Thoracic aorta (tissue), 2 donors: ENCODE data around the gene FRMD3. TPM values are rescaled to one million over a fixed set of nuclear protein-coding genes. Genes with fewer than 3 reads are reported as not detected.

ENCODE experiments used
- ATAC-seq: fragments of 150-250 bp; one replicate; pipeline ENCODE4 v1.8.0; 2017; ENCODE audit warnings: low read depth; ENCODE audit not compliant: insufficient number of reproducible peaks, low FRiP score
- DNase-seq: peaks from one replicate; pipeline ENCODE4 v3.0.0-alpha.2; 2020; ENCODE audit warnings: low spot score
- H3K27ac ChIP-seq, 2 donors: fragments of 200-600 bp; sonication (generic); 1 replicate in 1 of 2; 2 replicates in 1 of 2; pipeline ENCODE4 v1.5.1; 2016; ENCODE audit warnings: mild to moderate bottlenecking in 2 of 2, moderate library complexity in 2 of 2
- H3K27me3 ChIP-seq: fragments of 200-600 bp; sonication (generic); replicated peaks from 2 replicates; pipeline ENCODE4 v1.6.0; 2016; ENCODE audit warnings: mild to moderate bottlenecking; ENCODE audit not compliant: insufficient read depth
- H3K36me3 ChIP-seq: fragments of 200-600 bp; sonication (generic); one replicate; pipeline ENCODE4 v1.5.1; 2016
- H3K4me1 ChIP-seq, 2 donors: fragments of 200-600 bp; sonication (generic); 1 replicate in 1 of 2; 2 replicates in 1 of 2; pipeline versions ENCODE4 v1.5.1 to v1.6.0; 2016; ENCODE audit warnings: low read depth in 2 of 2, mild to moderate bottlenecking in 1 of 2; ENCODE audit not compliant: control insufficient read depth in 1 of 2
- H3K4me3 ChIP-seq: fragments of 200-600 bp; sonication (generic); 2 replicates; pipeline ENCODE4 v1.5.1; 2016; ENCODE audit warnings: mild to moderate bottlenecking
- H3K9me3 ChIP-seq: fragments of 200-600 bp; sonication (generic); 2 replicates; pipeline ENCODE4 v1.5.1; 2016
- total RNA-seq, 2 donors: library from RNA; depleted of rRNA; stranded (reverse); fragments of >200 nt; gene quantifications; one replicate each; pipeline versions ENCODE4 v1.1.0 to v1.2.3, GENCODE V29; 2016
- TF ChIP-seq, protein P1 (sequence below): fragments of 200-600 bp; sonication (generic); IDR thresholded peaks from one replicate; pipeline ENCODE4 v1.5.1; 2019; ENCODE audit warnings: antibody characterized with exemption

The FRMD3 gene
- total RNA-seq, 2 donors from 2014 or later, result 5.2 to 6.2 TPM

DNA sequence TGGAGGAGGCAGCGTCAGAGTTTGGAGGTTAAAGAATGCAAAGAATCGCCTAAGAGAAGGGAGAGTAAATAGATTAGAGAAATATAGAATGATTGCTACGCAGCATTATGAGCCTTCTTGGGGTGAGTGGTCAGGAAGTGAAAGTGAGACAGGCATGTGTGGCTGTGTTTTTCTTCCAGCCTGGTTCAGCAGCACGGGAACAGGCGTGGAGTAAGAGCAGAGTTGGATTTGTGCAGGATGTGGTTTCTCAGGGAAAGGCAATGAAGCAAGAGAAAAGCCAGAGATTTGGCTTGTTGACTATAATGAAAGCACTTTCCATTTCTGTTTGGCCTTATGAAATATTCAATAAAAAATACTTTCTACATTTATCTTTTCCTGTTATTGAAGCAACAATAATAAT is 34.3 kb upstream of the FRMD3 start:
- DNase-seq, result no peak
- peaks cover 7 to 14% of the 10 kb centered on the region in 2 donors for H3K4me1 ChIP-seq
- no peak for ATAC-seq
- TF ChIP-seq, protein P1, sequence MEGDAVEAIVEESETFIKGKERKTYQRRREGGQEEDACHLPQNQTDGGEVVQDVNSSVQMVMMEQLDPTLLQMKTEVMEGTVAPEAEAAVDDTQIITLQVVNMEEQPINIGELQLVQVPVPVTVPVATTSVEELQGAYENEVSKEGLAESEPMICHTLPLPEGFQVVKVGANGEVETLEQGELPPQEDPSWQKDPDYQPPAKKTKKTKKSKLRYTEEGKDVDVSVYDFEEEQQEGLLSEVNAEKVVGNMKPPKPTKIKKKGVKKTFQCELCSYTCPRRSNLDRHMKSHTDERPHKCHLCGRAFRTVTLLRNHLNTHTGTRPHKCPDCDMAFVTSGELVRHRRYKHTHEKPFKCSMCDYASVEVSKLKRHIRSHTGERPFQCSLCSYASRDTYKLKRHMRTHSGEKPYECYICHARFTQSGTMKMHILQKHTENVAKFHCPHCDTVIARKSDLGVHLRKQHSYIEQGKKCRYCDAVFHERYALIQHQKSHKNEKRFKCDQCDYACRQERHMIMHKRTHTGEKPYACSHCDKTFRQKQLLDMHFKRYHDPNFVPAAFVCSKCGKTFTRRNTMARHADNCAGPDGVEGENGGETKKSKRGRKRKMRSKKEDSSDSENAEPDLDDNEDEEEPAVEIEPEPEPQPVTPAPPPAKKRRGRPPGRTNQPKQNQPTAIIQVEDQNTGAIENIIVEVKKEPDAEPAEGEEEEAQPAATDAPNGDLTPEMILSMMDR, result no peak
- no peak overlapping the region for H3K4me3 ChIP-seq
- no peak overlapping the region for H3K27ac ChIP-seq
- no peaks in the 10 kb centered on the region for H3K27me3 ChIP-seq
- H3K36me3 ChIP-seq, result no peaks in the 10 kb centered on the region
- no peaks in the 10 kb centered on the region for H3K9me3 ChIP-seq

DNA sequence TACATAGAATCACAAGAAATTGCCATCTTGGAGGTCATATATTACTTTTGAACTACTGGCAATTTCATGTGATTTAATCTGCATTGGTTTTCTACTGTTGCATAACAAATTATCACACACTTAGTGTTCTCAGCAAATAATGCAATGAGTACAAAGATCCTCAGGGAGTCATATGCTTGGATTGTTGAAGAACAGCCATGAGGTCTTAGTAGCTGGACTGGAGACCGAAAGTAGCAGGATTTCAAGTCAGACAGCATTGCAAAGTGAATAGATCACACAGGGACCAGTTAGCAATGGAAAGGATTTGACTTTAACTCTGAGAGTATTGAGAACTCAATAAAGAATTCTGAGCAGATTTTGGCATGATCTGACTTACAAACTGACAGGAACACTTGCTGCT is 32.2 kb upstream of the FRMD3 start:
- no peak overlapping the region for H3K4me3 ChIP-seq
- peaks cover 7 to 14% of the 10 kb centered on the region in 2 donors for H3K4me1 ChIP-seq
- H3K27ac ChIP-seq, result no peak overlapping the region
- ATAC-seq (no peak), DNase-seq (no peak)
- no peaks in the 10 kb centered on the region for H3K36me3 ChIP-seq
- TF ChIP-seq, protein P1, result no peak
- H3K27me3 ChIP-seq, result no peaks in the 10 kb centered on the region
- no peaks in the 10 kb centered on the region for H3K9me3 ChIP-seq

DNA sequence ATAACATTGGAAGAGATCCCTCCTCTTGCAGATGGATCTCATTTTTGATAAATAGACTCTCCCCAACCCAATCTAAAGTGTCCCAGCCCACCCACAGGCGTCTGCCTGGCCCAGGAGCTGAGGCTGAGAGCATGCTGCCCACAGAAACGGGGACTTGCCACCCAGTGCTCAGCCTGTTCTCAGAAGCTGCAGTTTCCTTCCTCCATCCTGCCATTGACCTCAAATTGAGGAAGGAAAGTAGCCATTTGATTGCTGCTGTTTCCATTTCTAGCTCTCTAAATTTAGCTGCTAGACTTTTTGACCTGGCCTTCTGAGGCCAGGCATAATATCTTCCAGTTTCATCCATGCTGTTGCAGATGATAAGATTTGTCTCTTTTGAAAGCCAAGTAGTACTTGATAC is 31.1 kb upstream of the FRMD3 start:
- Histone ChIP-seq H3K27me3 (no peaks in the 10 kb centered on the region), H3K27ac (no peak overlapping the region), H3K4me3 (no peak overlapping the region), H3K4me1 (peaks cover 7 to 14% of the 10 kb centered on the region in 2 donors), H3K36me3 (no peaks in the 10 kb centered on the region), H3K9me3 (no peaks in the 10 kb centered on the region)
- ATAC-seq (no peak), DNase-seq (no peak)
- TF ChIP-seq, protein P1, result no peak

DNA sequence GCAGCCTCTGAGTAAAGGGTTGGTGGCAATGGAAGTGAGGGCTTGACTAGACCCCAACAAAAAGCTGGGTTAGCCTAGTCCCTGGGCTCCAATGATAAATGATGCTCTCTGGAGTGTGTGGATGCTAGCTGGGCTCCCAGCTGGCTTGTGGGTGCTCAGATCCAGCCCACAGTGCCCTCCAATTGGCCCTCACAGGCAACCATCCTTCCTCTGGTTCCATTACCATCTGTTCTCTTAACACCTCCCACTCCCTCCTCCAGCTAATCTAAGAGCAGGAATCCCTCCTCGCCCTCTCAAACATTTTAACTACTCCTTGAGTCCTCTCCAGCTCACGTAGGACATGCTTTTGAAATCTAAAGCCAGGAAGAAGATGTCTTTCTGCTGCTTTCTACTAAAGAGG is 25.2 kb upstream of the FRMD3 start:
- H3K9me3 ChIP-seq, result no peaks in the 10 kb centered on the region
- no peaks in the 10 kb centered on the region for H3K27me3 ChIP-seq
- DNase-seq (no peak), ATAC-seq (no peak)
- H3K27ac ChIP-seq, result no peak overlapping the region
- no peaks in the 10 kb centered on the region for H3K36me3 ChIP-seq
- no peak overlapping the region for H3K4me3 ChIP-seq
- TF ChIP-seq, protein P1, result no peak
- no peaks in the 10 kb centered on the region for H3K4me1 ChIP-seq

DNA sequence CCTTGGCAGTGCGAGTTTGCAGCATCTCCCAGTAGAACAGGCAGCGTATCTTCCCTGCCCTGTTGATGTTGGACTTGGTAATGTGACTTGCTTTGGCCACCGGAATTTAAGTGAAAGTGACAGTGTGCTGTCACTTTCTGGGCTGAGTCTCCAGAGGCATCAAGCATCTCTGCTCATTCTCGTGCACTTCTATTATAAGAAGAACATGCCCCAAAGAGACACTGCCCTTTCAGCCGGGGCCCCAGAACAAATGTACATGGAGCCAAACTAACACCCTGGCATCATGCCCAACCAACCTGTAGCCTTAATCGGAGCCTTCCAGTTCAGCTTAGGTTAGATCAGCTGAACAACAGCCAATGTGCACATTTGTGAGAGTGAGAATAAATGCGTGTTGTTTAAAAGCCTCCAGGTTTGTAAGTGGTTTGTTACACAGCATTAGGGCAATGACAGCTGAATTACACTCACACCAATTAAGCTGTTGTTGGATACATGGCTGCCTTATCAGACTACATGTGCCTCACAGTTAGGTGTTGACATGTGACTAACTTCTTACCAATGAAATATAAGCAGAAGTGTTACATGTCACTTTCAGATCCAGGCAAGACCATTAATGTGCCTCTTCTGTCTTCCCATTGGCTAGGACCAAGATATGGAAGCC is 22.1 kb upstream of the FRMD3 start:
- no peaks in the 10 kb centered on the region for H3K9me3 ChIP-seq
- H3K4me3 ChIP-seq, result no peak overlapping the region
- no peaks in the 10 kb centered on the region for H3K36me3 ChIP-seq
- ATAC-seq (no peak), DNase-seq (no peak)
- no peaks in the 10 kb centered on the region for H3K27me3 ChIP-seq
- no peaks in the 10 kb centered on the region for H3K4me1 ChIP-seq
- TF ChIP-seq, protein P1, result no peak
- no peak overlapping the region for H3K27ac ChIP-seq
